Aorta (tissue), 5 donors: ENCODE data around the gene AFF3. TPM values are rescaled to one million over a fixed set of nuclear protein-coding genes. Genes with fewer than 3 reads are reported as not detected.

Source experiments
- ATAC-seq: fragments of 200-7000 bp; cut with Tn5 transposase; one replicate; pipeline ENCODE4 v1.9.1; 2022; ENCODE audit warnings: moderate library complexity; ENCODE audit not compliant: low FRiP score
- DNase-seq, 2 donors: peaks; one replicate each; pipeline ENCODE4 v3.0.0-alpha.2; 2020
- H3K27ac ChIP-seq, 2 donors: one replicate each; pipeline ENCODE4 v1.5.1; 2013; ENCODE audit warnings: low read length in 2 of 2, mild to moderate bottlenecking in 2 of 2, moderate library complexity in 2 of 2, control low read depth in 1 of 2, inconsistent platforms in 1 of 2, low read depth in 1 of 2
- H3K27me3 ChIP-seq, 2 donors: one replicate each; pipeline ENCODE4 v1.6.1; 2013; ENCODE audit warnings: control low read depth in 1 of 2, low read length in 1 of 2, mild to moderate bottlenecking in 1 of 2, moderate library complexity in 1 of 2; ENCODE audit not compliant: insufficient read depth in 2 of 2, control insufficient read depth in 1 of 2
- H3K36me3 ChIP-seq, 2 donors: one replicate each; pipeline ENCODE4 v1.6.1; 2013; ENCODE audit warnings: control low read depth in 1 of 2, low read length in 1 of 2, mild to moderate bottlenecking in 1 of 2; ENCODE audit not compliant: insufficient read depth in 2 of 2, control insufficient read depth in 1 of 2
- H3K4me1 ChIP-seq, 2 donors: one replicate each; pipeline ENCODE4 v1.6.1; 2013; ENCODE audit warnings: low read length in 2 of 2, control low read depth in 1 of 2, mild to moderate bottlenecking in 1 of 2, moderate library complexity in 1 of 2; ENCODE audit not compliant: insufficient read depth in 2 of 2, control insufficient read depth in 1 of 2
- H3K4me3 ChIP-seq, 2 donors: one replicate each; pipeline ENCODE4 v1.5.1; 2013; ENCODE audit warnings: low read length in 2 of 2, control low read depth in 1 of 2, mild to moderate bottlenecking in 1 of 2
- H3K9me3 ChIP-seq: one replicate; pipeline ENCODE4 v1.6.1; 2013; ENCODE audit warnings: mild to moderate bottlenecking, low read length; ENCODE audit not compliant: control insufficient read depth
- WGBS, 2 donors: extraction: QIAGEN DNeasy Blood & Tissue Kit; methylation state at CpG; one replicate each; pipeline ENCODE4 v1.1.7; 2013; 5-methylcytosine and 5-hydroxymethylcytosine counted together
- intact Hi-C, 2 donors: fragments of 100-400 bp; cut with DNase I; formaldehyde crosslinking; loops; one replicate each; pipeline versions ENCODE4 v1.14.2 to v1.15.0; 2022
- polyA plus RNA-seq, 2 donors: library from polyadenylated mRNA; stranded (reverse); fragments of 200-250 nt; gene quantifications; one replicate each; pipeline ENCODE4 v1.2.3, GENCODE V29; 2013
- total RNA-seq, 2 donors: library from RNA; stranded (reverse); fragmentation: NEBNext Ultra II Directional; extraction: Animal tissue kit (Norgen Biotek cat#: 25700); gene quantifications; one replicate each; pipeline ENCODE4 v1.2.1, GENCODE V29; 2021
- donor health status: healthy with polysubstance abuse.
- donor health status: Bipolar disorder and iron deficiency.
- donor health status: DM: no; HTN: no; CAD: no.
- donor health status: DM: no; HTN: no; CAD: no.
- donor health status: DM: yes; HTN: yes; CAD: no.

AFF3 gene
- total and polyA plus RNA-seq, 4 donors, result 0.25 to 15.7 (median 5.5) TPM

GRCh38 chr2:99636144-99637034 lies 506.0 kb downstream of the AFF3 start:
- WGBS, 2 donors, result 10% methylated on average over 19 of the region's 19 CpGs
- H3K36me3 ChIP-seq, result no peaks in the 10 kb centered on the region
- H3K27ac ChIP-seq, result peak overlapping the region in 1 of 2 donors; percentile 28
- DNase-seq, result peak; percentile 86 to 88
- peak; percentile 83 for ATAC-seq
- no peaks in the 10 kb centered on the region for H3K9me3 ChIP-seq
- H3K4me3 ChIP-seq, result no peak overlapping the region
- no peaks in the 10 kb centered on the region for H3K4me1 ChIP-seq
- no peaks in the 10 kb centered on the region for H3K27me3 ChIP-seq
- intact Hi-C loops, result no loop called here

GRCh38 chr2:99635710-99636109 lies 506.7 kb downstream of the AFF3 start:
- ATAC-seq (peak; percentile 2), DNase-seq (no peak)
- intact Hi-C loops, result no loop called here
- H3K4me1 ChIP-seq, result no peaks in the 10 kb centered on the region
- no peaks in the 10 kb centered on the region for H3K27me3 ChIP-seq
- H3K4me3 ChIP-seq, result no peak overlapping the region
- no peaks in the 10 kb centered on the region for H3K9me3 ChIP-seq
- no peak overlapping the region for H3K27ac ChIP-seq
- WGBS, 2 donors, result 20 to 25% methylated on average over 4 of the region's 4 CpGs
- no peaks in the 10 kb centered on the region for H3K36me3 ChIP-seq

GRCh38 chr2:99634234-99634633 lies 508.2 kb downstream of the AFF3 start:
- H3K27me3 ChIP-seq, result no peaks in the 10 kb centered on the region
- intact Hi-C loops, result no loop called here
- no peak for DNase-seq
- ATAC-seq, result no peak
- H3K4me1 ChIP-seq, result no peaks in the 10 kb centered on the region
- H3K4me3 ChIP-seq, result no peak overlapping the region
- H3K36me3 ChIP-seq, result peaks cover 0 to 2% of the 10 kb centered on the region in 2 donors
- no peaks in the 10 kb centered on the region for H3K9me3 ChIP-seq
- WGBS, 2 donors, result 62 to 69% methylated on average over 2 of the region's 2 CpGs
- H3K27ac ChIP-seq, result no peak overlapping the region

GRCh38 chr2:99631700-99632099 lies 510.7 kb downstream of the AFF3 start:
- H3K4me1 ChIP-seq, result no peaks in the 10 kb centered on the region
- no peak for DNase-seq
- H3K9me3 ChIP-seq, result no peaks in the 10 kb centered on the region
- ATAC-seq, result no peak
- H3K4me3 ChIP-seq, result no peak overlapping the region
- no peaks in the 10 kb centered on the region for H3K27me3 ChIP-seq
- no peak overlapping the region for H3K27ac ChIP-seq
- peaks cover 0 to 2% of the 10 kb centered on the region in 2 donors for H3K36me3 ChIP-seq
- intact Hi-C loops, result no loop called here
- WGBS, 2 donors, result 20 to 36% methylated on average over 3 of the region's 3 CpGs

GRCh38 chr2:99629320-99629719 lies 513.1 kb downstream of the AFF3 start:
- Histone ChIP-seq H3K9me3 (no peaks in the 10 kb centered on the region), H3K4me1 (no peaks in the 10 kb centered on the region), H3K36me3 (peaks cover 0 to 2% of the 10 kb centered on the region in 2 donors), H3K4me3 (no peak overlapping the region), H3K27me3 (no peaks in the 10 kb centered on the region), H3K27ac (no peak overlapping the region)
- ATAC-seq, result no peak
- WGBS, 2 donors, result 90 to 94% methylated on average over 5 of the region's 5 CpGs
- no peak for DNase-seq
- intact Hi-C loops, result no loop called here

- ATAC-seq (no peak), DNase-seq (no peak)
- Histone ChIP-seq H3K27ac (no peak overlapping the region), H3K4me1 (no peaks in the 10 kb centered on the region), H3K27me3 (no peaks in the 10 kb centered on the region), H3K36me3 (peaks cover 0 to 2% of the 10 kb centered on the region in 2 donors), H3K9me3 (no peaks in the 10 kb centered on the region), H3K4me3 (no peak overlapping the region)
- intact Hi-C loops, result no loop called here
- WGBS, 2 donors, result 18 to 21% methylated on average over 1 of the region's 1 CpG
These were observed 516.2 kb downstream of the AFF3 start for GRCh38 chr2:99626158-99626557.

GRCh38 chr2:99624677-99625076 lies 517.7 kb downstream of the AFF3 start:
- no peak for DNase-seq
- Histone ChIP-seq H3K4me1 (no peaks in the 10 kb centered on the region), H3K4me3 (no peak overlapping the region), H3K27ac (no peak overlapping the region), H3K27me3 (no peaks in the 10 kb centered on the region), H3K36me3 (no peaks in the 10 kb centered on the region), H3K9me3 (no peaks in the 10 kb centered on the region)
- 9 to 14% methylated on average over 10 of the region's 10 CpGs for WGBS, 2 donors
- no peak for ATAC-seq
- intact Hi-C loops, result no loop called here

GRCh38 chr2:99623613-99624012 lies 518.8 kb downstream of the AFF3 start:
- Histone ChIP-seq H3K4me1 (no peaks in the 10 kb centered on the region), H3K36me3 (no peaks in the 10 kb centered on the region), H3K27ac (no peak overlapping the region), H3K27me3 (no peaks in the 10 kb centered on the region), H3K9me3 (no peaks in the 10 kb centered on the region), H3K4me3 (no peak overlapping the region)
- ATAC-seq (peak; percentile 56), DNase-seq (no peak)
- 89 to 90% methylated on average over 5 of the region's 5 CpGs for WGBS, 2 donors
- intact Hi-C loops, result no loop called here

- no peak overlapping the region for H3K4me3 ChIP-seq
- WGBS, 2 donors, result 96 to 97% methylated on average over 4 of the region's 4 CpGs
- intact Hi-C loops, result no loop called here
- no peaks in the 10 kb centered on the region for H3K9me3 ChIP-seq
- no peaks in the 10 kb centered on the region for H3K4me1 ChIP-seq
- H3K36me3 ChIP-seq, result no peaks in the 10 kb centered on the region
- H3K27me3 ChIP-seq, result no peaks in the 10 kb centered on the region
- no peak for ATAC-seq
- H3K27ac ChIP-seq, result no peak overlapping the region
- DNase-seq, result no peak
These were observed 519.4 kb downstream of the AFF3 start for GRCh38 chr2:99623035-99623434.
